GM06990 (cell line): ENCODE measurements around the gene ARHGEF19.

Experiments
- DNase-seq: peaks from one replicate; pipeline ENCODE4 v3.0.0-alpha.2; 2011; ENCODE audit not compliant: insufficient read length; ENCODE audit errors: extremely low read depth
- H3K27me3 ChIP-seq: replicated peaks from 2 replicates; pipeline ENCODE4 v1.6.0; 2011; ENCODE audit warnings: low read length; ENCODE audit not compliant: control insufficient read depth, insufficient read depth
- H3K36me3 ChIP-seq: 2 replicates; pipeline ENCODE4 v1.5.1; 2011; ENCODE audit warnings: low read length; ENCODE audit not compliant: control insufficient read depth, insufficient read depth
- H3K4me3 ChIP-seq: replicated peaks from 2 replicates; pipeline ENCODE4 v1.5.1; 2011; ENCODE audit warnings: low read depth, mild to moderate bottlenecking, control low read depth, low read length
- CTCF ChIP-seq: IDR thresholded peaks from 2 replicates; pipeline ENCODE4 v1.5.1; 2011; ENCODE audit warnings: low read length, control low read depth, mild to moderate bottlenecking, inconsistent platforms; ENCODE audit not compliant: insufficient read depth, poor library complexity, severe bottlenecking

The ARHGEF19 gene

DNA sequence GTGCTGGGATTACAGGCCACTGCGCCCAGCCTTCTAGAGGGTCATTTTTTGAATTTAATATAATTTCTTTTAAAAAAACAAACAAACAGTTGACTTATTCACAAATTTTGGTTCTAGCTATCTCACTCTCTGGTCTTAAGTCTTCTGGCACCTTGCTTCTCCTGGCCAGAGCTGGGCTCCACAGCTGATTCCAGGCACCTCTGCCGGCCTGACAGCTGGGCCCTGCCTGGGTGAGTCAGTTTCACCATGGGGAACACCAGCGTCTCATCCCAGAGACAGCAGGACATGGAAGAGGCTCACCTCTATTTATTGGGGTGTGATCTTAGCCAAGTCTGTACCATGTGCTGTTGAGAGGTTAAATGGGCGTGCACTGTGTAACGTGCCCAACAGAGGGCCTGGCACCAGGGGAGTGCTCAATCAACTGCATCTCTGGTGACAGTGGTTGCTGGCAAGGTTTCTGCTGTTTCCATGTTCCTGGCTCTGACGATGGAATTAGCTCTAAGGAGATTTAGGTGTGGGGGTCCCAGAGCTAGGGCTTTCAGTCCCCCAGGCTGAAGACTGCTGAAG lies 23.6 kb upstream of the ARHGEF19 start:
- Histone ChIP-seq H3K36me3 (no peaks in the 10 kb centered on the region), H3K4me3 (peak overlapping the region; percentile 77), H3K27me3 (no peaks in the 10 kb centered on the region)
- DNase-seq: no peak
- TF ChIP-seq CTCF: peak; percentile 40

DNA sequence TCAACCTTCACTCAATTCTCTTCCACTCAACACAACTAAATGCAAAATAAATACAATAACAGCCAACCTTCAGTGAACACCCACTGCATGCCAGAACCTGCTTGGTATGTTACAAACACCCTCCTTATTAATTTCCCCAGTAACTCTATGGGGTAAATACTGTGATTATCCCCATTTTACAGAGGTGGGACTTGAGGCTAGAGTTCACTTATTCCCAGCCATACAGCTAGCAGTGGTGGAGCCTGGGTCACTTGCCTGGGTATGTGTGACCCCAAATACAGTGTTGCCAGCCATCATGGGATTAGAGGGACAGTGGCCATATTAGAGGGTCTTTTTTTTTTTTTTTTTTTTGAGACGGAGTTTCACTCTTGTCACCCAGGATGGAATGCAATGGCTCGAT lies 22.9 kb upstream of the ARHGEF19 start:
- Histone ChIP-seq H3K27me3 (no peaks in the 10 kb centered on the region), H3K36me3 (no peaks in the 10 kb centered on the region), H3K4me3 (no peak overlapping the region)
- no peak for TF ChIP-seq CTCF
- DNase-seq: no peak

- Histone ChIP-seq H3K4me3 (no peak overlapping the region), H3K36me3 (no peaks in the 10 kb centered on the region), H3K27me3 (no peaks in the 10 kb centered on the region)
- no peak for DNase-seq
- TF ChIP-seq CTCF: no peak
These were observed 21.0 kb upstream of the ARHGEF19 start for GRCh38 chr1:16233431-16233830.

- Histone ChIP-seq H3K36me3 (no peaks in the 10 kb centered on the region), H3K27me3 (no peaks in the 10 kb centered on the region; the same call in 1 of the 2 replicates), H3K4me3 (no peak overlapping the region)
- no peak for DNase-seq
- TF ChIP-seq CTCF: no peak
These were observed 19.9 kb upstream of the ARHGEF19 start for GRCh38 chr1:16232316-16232710.

- DNase-seq: no peak
- Histone ChIP-seq H3K36me3 (no peaks in the 10 kb centered on the region), H3K4me3 (no peak overlapping the region), H3K27me3 (no peaks in the 10 kb centered on the region; the same call in 1 of the 2 replicates)
- TF ChIP-seq CTCF: no peak
These were observed 19.2 kb upstream of the ARHGEF19 start for GRCh38 chr1:16231331-16232315.
